Body of pancreas (tissue), 4 donors: Measurements from ENCODE around the gene UST. TPM values are rescaled to one million over a fixed set of nuclear protein-coding genes. Genes with fewer than 3 reads are reported as not detected.
A peak's percentile ranks its signal among the peaks of the same experiment; 100 is the strongest.

ENCODE experiments used
- ATAC-seq: fragments of 150-250 bp; one replicate; pipeline ENCODE4 v1.9.1; 2016
- DNase-seq, 4 donors: peaks; one replicate each; pipeline ENCODE4 v3.0.0-alpha.2; 2019
- H3K27ac ChIP-seq, 4 donors: fragments of 200-600 bp; sonication (generic); 1 replicate in 3 of 4; 2 replicates in 1 of 4; pipeline versions ENCODE4 v1.5.1 to v1.6.1; 2016 to 2019; ENCODE audit warnings: mild to moderate bottlenecking in 1 of 4, mixed read lengths in 1 of 4, moderate library complexity in 1 of 4
- H3K27me3 ChIP-seq, 2 donors: fragments of 200-600 bp; sonication (generic); one replicate each; pipeline ENCODE4 v1.6.0; 2016; ENCODE audit warnings: mild to moderate bottlenecking in 1 of 2
- H3K36me3 ChIP-seq, 2 donors: fragments of 200-600 bp; sonication (generic); replicated peaks in 1 of 2; 2 replicates each; pipeline ENCODE4 v1.5.1; 2016; ENCODE audit warnings: low read depth in 2 of 2; ENCODE audit not compliant: insufficient read depth in 1 of 2
- H3K4me1 ChIP-seq: fragments of 200-600 bp; sonication (generic); one replicate; pipeline ENCODE4 v1.6.0; 2016
- H3K4me3 ChIP-seq, 2 donors: fragments of 200-600 bp; sonication (generic); 1 replicate in 1 of 2; 2 replicates in 1 of 2; pipeline ENCODE4 v1.5.1; 2016 to 2019
- H3K9me3 ChIP-seq, 3 donors: fragments of 200-600 bp; sonication (generic); 1 replicate in 2 of 3; 2 replicates in 1 of 3; pipeline ENCODE4 v1.5.1; 2016
- POLR2A ChIP-seq, 3 donors: fragments of 450-650 bp; IDR thresholded peaks; one replicate each; pipeline ENCODE4 v1.6.1; 2016; ENCODE audit warnings: antibody characterized with exemption in 3 of 3, mild to moderate bottlenecking in 2 of 3
- WGBS, 2 donors: methylation state at CpG; one replicate each; pipeline ENCODE4 v1.1.5; 2017; 5-methylcytosine and 5-hydroxymethylcytosine counted together
- intact Hi-C: fragments of 100-400 bp; cut with DNase I; formaldehyde crosslinking; loops from one replicate; pipeline ENCODE4 v1.15.1; 2023
- total RNA-seq, 2 donors: library from RNA; depleted of rRNA; stranded (reverse); fragments of >200 nt; gene quantifications; one replicate each; pipeline ENCODE4 v1.1.0, GENCODE V29; 2016
- TF ChIP-seq, protein P1 (sequence below), 7 experiments: fragments of 450-650 bp in 4 of 7; fragments of 200-600 bp in 3 of 7; sonication (generic) in 3 of 7; IDR thresholded peaks; one replicate each; pipeline ENCODE4 v1.5.1; 2016 to 2019; ENCODE audit warnings: antibody characterized with exemption in 7 of 7

UST gene
- total RNA-seq, 2 donors from 2014 or later: 11.4 to 28.3 TPM

DNA sequence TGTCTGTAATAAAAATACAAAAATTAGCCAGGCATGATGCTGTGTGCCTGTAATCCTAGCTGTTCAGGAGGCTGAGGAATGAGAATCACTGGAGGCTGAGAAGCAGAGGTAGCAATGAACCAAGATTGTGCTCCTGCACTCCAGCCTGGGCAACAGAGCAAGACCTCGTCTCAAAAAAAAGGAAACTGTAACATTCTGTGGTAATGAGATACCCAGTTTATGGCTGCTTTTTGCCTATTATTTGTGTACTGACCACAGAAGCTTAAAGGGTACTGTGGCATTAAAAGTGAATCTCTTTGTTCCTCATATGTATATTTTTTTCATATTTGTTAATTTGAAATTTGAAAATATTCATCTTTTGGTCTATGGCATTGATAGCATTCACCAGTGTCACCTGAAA lies 185.4 kb downstream of the UST start:
- Histone ChIP-seq H3K4me3 (no peak overlapping the region), H3K27ac (no peak overlapping the region), H3K9me3 (no peaks in the 10 kb centered on the region), H3K4me1 (no peaks in the 10 kb centered on the region), H3K27me3 (no peaks in the 10 kb centered on the region), H3K36me3 (no peaks in the 10 kb centered on the region)
- TF ChIP-seq, protein P1, sequence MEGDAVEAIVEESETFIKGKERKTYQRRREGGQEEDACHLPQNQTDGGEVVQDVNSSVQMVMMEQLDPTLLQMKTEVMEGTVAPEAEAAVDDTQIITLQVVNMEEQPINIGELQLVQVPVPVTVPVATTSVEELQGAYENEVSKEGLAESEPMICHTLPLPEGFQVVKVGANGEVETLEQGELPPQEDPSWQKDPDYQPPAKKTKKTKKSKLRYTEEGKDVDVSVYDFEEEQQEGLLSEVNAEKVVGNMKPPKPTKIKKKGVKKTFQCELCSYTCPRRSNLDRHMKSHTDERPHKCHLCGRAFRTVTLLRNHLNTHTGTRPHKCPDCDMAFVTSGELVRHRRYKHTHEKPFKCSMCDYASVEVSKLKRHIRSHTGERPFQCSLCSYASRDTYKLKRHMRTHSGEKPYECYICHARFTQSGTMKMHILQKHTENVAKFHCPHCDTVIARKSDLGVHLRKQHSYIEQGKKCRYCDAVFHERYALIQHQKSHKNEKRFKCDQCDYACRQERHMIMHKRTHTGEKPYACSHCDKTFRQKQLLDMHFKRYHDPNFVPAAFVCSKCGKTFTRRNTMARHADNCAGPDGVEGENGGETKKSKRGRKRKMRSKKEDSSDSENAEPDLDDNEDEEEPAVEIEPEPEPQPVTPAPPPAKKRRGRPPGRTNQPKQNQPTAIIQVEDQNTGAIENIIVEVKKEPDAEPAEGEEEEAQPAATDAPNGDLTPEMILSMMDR (IDR thresholded peaks at IDR 0.05): no peak
- no peak for TF ChIP-seq POLR2A (IDR thresholded peaks at IDR 0.05)
- intact Hi-C loops: no loop called here
- no peak for ATAC-seq
- no peak for DNase-seq
- WGBS, 2 donors: 82 to 86% methylated on average over 1 of the region's 1 CpG

- Histone ChIP-seq H3K4me1 (no peaks in the 10 kb centered on the region), H3K36me3 (no peaks in the 10 kb centered on the region), H3K27me3 (no peaks in the 10 kb centered on the region), H3K9me3 (no peaks in the 10 kb centered on the region), H3K27ac (no peak overlapping the region), H3K4me3 (no peak overlapping the region)
- TF ChIP-seq, protein P1 (IDR thresholded peaks at IDR 0.05): no peak
- no peak for TF ChIP-seq POLR2A (IDR thresholded peaks at IDR 0.05)
- WGBS, 2 donors: 83 to 92% methylated on average over 4 of the region's 4 CpGs
- intact Hi-C loops: no loop called here
- ATAC-seq (no peak), DNase-seq (no peak)
These were observed 185.9 kb downstream of the UST start for GRCh38 chr6:148932731-148933130.

DNA sequence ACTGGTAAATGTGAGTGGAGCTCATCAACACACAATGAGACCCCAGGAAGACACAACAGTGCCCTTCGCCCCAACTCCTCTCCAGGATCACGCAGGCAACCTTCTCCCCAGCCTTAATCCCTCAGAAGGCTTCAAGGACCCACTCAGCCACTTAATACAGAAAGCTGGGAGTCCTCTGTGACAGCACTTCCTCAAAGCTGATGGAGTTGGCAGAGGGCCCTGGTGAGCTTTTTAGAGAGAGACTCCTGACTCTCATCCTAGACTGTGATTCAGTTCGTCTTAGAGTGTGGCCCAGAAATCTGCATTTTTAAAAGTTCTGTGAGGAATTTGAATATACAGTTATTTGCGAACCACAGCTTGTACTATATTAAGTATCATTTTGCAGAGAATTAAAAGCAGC lies 187.7 kb downstream of the UST start:
- no peaks in the 10 kb centered on the region for H3K9me3 ChIP-seq
- DNase-seq (peak in 3 of 4 donors; percentile 17 to 30 (median 25)), ATAC-seq (peak; percentile 12)
- no peaks in the 10 kb centered on the region for H3K36me3 ChIP-seq
- no peaks in the 10 kb centered on the region for H3K4me1 ChIP-seq
- no peaks in the 10 kb centered on the region for H3K27me3 ChIP-seq
- WGBS, 2 donors: 63 to 68% methylated on average over 3 to 4 of the region's 4 CpGs
- H3K4me3 ChIP-seq: no peak overlapping the region
- H3K27ac ChIP-seq: no peak overlapping the region
- no peak for TF ChIP-seq POLR2A (IDR thresholded peaks at IDR 0.05)
- TF ChIP-seq, protein P1 (IDR thresholded peaks at IDR 0.05): no peak
- intact Hi-C loops: no loop called here

DNA sequence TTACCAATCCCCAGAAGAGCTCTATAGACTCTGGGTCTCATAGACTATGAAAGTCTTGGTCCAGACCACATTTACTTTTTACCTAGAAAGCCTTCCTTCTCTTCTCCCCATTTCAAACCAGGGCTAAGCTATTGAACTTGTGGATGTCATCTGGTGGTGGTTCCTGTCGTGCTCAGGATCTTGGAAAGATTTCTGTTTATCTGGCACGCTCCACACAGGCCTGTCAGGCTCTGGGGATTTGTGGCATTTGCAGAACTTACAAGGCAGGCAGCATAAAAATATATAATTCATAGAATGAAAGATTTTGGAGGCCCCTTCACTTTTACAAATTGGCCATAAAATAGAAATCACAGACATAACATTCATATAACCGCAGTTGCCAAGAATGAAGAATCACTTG lies 188.1 kb downstream of the UST start:
- no peak for TF ChIP-seq POLR2A (IDR thresholded peaks at IDR 0.05)
- TF ChIP-seq, protein P1 (IDR thresholded peaks at IDR 0.05): no peak
- no peak overlapping the region for H3K27ac ChIP-seq
- ATAC-seq: no peak

GRCh38 chr6:148935705-148936435 lies 189.0 kb downstream of the UST start:
- intact Hi-C loops: no loop called here
- WGBS, 2 donors: 68 to 70% methylated on average over 7 of the region's 7 CpGs
- ATAC-seq (no peak), DNase-seq (no peak)
- Histone ChIP-seq H3K9me3 (no peaks in the 10 kb centered on the region), H3K27me3 (no peaks in the 10 kb centered on the region), H3K27ac (no peak overlapping the region), H3K36me3 (no peaks in the 10 kb centered on the region), H3K4me1 (no peaks in the 10 kb centered on the region), H3K4me3 (no peak overlapping the region)
- TF ChIP-seq POLR2A (IDR thresholded peaks at IDR 0.05): no peak
- TF ChIP-seq, protein P1 (IDR thresholded peaks at IDR 0.05): no peak

More for the DNA sequence above, 188.1 kb downstream of the UST start:
- WGBS, 2 donors: 45% methylated on average over 3 of the region's 3 CpGs
- H3K9me3 ChIP-seq: no peaks in the 10 kb centered on the region
- H3K36me3 ChIP-seq: no peaks in the 10 kb centered on the region
- H3K27me3 ChIP-seq: no peaks in the 10 kb centered on the region
- intact Hi-C loops: no loop called here
- no peak for DNase-seq
- no peak overlapping the region for H3K4me3 ChIP-seq
- H3K4me1 ChIP-seq: no peaks in the 10 kb centered on the region
